Sigmoid colon (tissue), 7 donors: ENCODE measurements around the gene DPYSL4. TPM values are rescaled to one million over a fixed set of nuclear protein-coding genes. Genes with fewer than 3 reads are reported as not detected.
A peak's percentile ranks its signal among the peaks of the same experiment; 100 is the strongest.

Experiments used
- DNase-seq: peaks from one replicate; pipeline ENCODE4 v3.0.0-alpha.2; 2019
- H3K27ac ChIP-seq, 4 donors: fragments of 200-600 bp; sonication (generic); one replicate each; pipeline ENCODE4 v1.5.1; 2016 to 2019; ENCODE audit warnings: mild to moderate bottlenecking in 1 of 4
- H3K27me3 ChIP-seq, 3 donors: fragments of 200-600 bp; sonication (generic); one replicate each; pipeline ENCODE4 v1.5.1; 2019; ENCODE audit warnings: mild to moderate bottlenecking in 1 of 3
- H3K36me3 ChIP-seq, 4 donors: fragments of 200-600 bp; sonication (generic); one replicate each; pipeline ENCODE4 v1.5.1; 2016 to 2019
- H3K4me1 ChIP-seq, 4 donors: fragments of 200-600 bp; sonication (generic); one replicate each; pipeline ENCODE4 v1.5.1; 2017 to 2019
- H3K4me3 ChIP-seq, 4 donors: fragments of 200-600 bp; sonication (generic); one replicate each; pipeline ENCODE4 v1.5.1; 2017 to 2019; ENCODE audit warnings: mild to moderate bottlenecking in 2 of 4, moderate library complexity in 1 of 4
- H3K9me3 ChIP-seq, 4 donors: fragments of 200-600 bp in 3 of 4; sonication (generic) in 3 of 4; one replicate each; pipeline versions ENCODE4 v1.5.1 to v1.6.1; 2013 to 2019
- EP300 ChIP-seq, 4 donors: sonication (generic); formaldehyde crosslinking; IDR thresholded peaks; one replicate each; pipeline ENCODE4 v1.6.1; 2017; ENCODE audit warnings: antibody characterized with exemption in 4 of 4
- POLR2A ChIP-seq, 2 donors: fragments of 450-650 bp; IDR thresholded peaks; one replicate each; pipeline ENCODE4 v1.6.1; 2016; ENCODE audit warnings: antibody characterized with exemption in 2 of 2, mild to moderate bottlenecking in 2 of 2, moderate library complexity in 2 of 2
- POLR2AphosphoS5 ChIP-seq, 4 donors: sonication (generic); formaldehyde crosslinking; IDR thresholded peaks; one replicate each; pipeline ENCODE4 v1.6.1; 2017; ENCODE audit warnings: antibody characterized with exemption in 4 of 4
- WGBS, 2 donors: extraction: QIAGEN DNeasy Blood & Tissue Kit; methylation state at CpG; one replicate each; pipeline ENCODE4 v1.1.7; 2013; 5-methylcytosine and 5-hydroxymethylcytosine counted together
- intact Hi-C: fragments of 100-400 bp; cut with DNase I; formaldehyde crosslinking; loops from one replicate; pipeline ENCODE4 v1.15.1; 2023
- polyA plus RNA-seq, 3 donors: library from polyadenylated mRNA; stranded (reverse); fragments of 200-250 nt; gene quantifications; one replicate each; pipeline ENCODE4 v1.2.3, GENCODE V29; 2013
- total RNA-seq, 4 donors: library from RNA; depleted of rRNA; stranded (reverse); fragments of >200 nt; gene quantifications; one replicate each; pipeline ENCODE4 v1.1.0, GENCODE V29; 2016
- TF ChIP-seq, protein P1 (sequence below), 4 experiments: fragments of 450-650 bp in 3 of 4; fragments of 200-600 bp in 1 of 4; IDR thresholded peaks; one replicate each; pipeline ENCODE4 v1.5.1; 2016 to 2019; ENCODE audit warnings: antibody characterized with exemption in 4 of 4, mild to moderate bottlenecking in 3 of 4, moderate library complexity in 2 of 4
- donor health status: healthy with polysubstance abuse.
- donor health status: Bipolar disorder and iron deficiency.
- donor health status: healthy.

The DPYSL4 gene
- total and polyA plus RNA-seq, 7 donors = under 0.01 to 1.9 (median 0.63) TPM; not detected in 1

DNA sequence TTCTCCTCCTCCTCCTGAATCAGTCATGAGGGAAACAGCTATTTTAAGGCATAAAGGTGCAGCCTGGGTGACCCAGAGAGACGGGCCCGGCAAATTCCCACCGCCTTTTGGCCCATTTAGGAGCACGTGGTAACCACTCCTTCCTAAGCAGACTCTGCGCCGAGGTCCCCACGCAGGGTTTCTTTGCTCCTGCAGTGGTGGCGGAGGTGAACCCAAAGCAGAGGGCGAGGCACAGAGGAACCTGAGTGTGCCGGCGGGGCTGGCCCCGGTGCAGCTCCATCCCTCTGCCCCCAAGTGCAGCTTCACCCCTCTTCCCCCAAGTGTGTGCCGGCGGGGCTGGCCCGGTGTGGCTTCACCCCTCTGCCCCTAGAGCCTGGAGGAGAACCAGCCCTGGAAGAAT lies 50.6 kb downstream of the DPYSL4 start:
- no peaks in the 10 kb centered on the region for H3K36me3 ChIP-seq
- no peak overlapping the region for H3K4me3 ChIP-seq
- intact Hi-C loops = no loop called here
- DNase-seq = no peak
- no peaks in the 10 kb centered on the region for H3K9me3 ChIP-seq
- no peaks in the 10 kb centered on the region for H3K27me3 ChIP-seq
- peaks cover 0 to 10% (median 0%) of the 10 kb centered on the region in 4 donors for H3K4me1 ChIP-seq
- no peak overlapping the region for H3K27ac ChIP-seq
- TF ChIP-seq, protein P1, sequence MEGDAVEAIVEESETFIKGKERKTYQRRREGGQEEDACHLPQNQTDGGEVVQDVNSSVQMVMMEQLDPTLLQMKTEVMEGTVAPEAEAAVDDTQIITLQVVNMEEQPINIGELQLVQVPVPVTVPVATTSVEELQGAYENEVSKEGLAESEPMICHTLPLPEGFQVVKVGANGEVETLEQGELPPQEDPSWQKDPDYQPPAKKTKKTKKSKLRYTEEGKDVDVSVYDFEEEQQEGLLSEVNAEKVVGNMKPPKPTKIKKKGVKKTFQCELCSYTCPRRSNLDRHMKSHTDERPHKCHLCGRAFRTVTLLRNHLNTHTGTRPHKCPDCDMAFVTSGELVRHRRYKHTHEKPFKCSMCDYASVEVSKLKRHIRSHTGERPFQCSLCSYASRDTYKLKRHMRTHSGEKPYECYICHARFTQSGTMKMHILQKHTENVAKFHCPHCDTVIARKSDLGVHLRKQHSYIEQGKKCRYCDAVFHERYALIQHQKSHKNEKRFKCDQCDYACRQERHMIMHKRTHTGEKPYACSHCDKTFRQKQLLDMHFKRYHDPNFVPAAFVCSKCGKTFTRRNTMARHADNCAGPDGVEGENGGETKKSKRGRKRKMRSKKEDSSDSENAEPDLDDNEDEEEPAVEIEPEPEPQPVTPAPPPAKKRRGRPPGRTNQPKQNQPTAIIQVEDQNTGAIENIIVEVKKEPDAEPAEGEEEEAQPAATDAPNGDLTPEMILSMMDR (IDR thresholded peaks at IDR 0.05) = no peak
- no peak for TF ChIP-seq EP300 (IDR thresholded peaks at IDR 0.05)
- 90 to 92% methylated on average over 15 of the region's 15 CpGs for WGBS, 2 donors

DNA sequence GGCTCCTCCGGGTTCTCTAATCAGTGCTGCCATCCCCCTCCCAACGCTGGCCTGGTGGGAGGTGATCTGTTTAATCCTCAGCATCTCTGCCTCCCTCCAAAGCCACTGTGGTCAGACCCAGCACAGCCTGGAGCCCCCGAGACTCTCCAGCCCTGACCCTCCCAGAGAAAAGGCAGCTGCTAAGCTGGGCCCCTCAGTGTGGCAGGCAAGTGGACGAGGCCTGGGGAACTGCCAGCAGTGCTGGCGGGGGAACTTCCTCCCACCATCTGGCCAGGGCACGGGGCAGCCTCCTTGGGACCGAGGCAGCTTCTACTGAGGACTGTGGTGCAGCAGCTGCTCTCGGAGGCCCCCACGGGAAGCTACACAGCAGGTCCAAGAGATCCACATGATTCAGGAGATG lies 51.1 kb downstream of the DPYSL4 start:
- intact Hi-C loops = no loop called here
- 55 to 69% methylated on average over 9 of the region's 9 CpGs for WGBS, 2 donors

DNA sequence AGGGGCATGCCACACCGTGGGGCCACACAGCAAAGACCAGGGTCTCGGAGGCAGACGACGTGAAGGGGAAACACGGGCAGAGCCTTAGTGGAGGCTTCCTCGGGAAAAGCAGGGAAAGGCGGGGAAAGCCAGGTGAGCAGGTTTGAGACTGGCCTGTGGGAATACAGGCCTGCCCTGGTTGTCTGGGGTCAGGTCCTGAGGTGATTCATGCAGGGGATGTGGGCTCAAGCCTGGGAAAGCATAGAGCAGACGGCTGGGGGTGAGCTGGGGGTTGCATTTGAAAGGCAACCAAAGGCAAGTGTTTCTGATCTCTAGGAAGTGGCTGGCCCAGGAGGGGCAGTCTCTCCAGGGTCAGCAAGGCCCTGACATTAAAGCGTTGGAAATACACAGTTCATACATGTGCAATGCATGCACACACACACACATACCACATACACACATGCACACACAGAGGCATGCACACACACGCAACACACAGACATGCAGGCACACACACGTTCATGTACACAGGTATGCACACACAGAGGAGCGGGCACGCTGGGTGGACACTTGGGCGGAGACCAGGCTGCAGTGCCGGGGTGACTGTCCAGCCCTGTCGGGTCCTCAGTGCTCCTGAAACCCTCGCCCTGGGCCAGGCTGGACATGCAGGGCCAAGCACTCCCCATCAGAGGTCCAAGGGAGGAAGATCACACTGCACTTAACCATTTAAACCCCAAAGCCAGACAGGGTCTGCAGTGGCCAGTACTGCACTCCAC lies 51.8 kb downstream of the DPYSL4 start:
- 89 to 91% methylated on average over 17 of the region's 17 CpGs for WGBS, 2 donors
- Histone ChIP-seq H3K4me1 (peaks cover 0 to 10% (median 0%) of the 10 kb centered on the region in 4 donors), H3K4me3 (no peak overlapping the region), H3K27ac (no peak overlapping the region), H3K27me3 (no peaks in the 10 kb centered on the region), H3K9me3 (no peaks in the 10 kb centered on the region), H3K36me3 (no peaks in the 10 kb centered on the region)
- intact Hi-C loops = no loop called here
- TF ChIP-seq POLR2AphosphoS5 (IDR thresholded peaks at IDR 0.05) (no peak), EP300 (IDR thresholded peaks at IDR 0.05) (no peak), POLR2A (IDR thresholded peaks at IDR 0.05) (no peak)
- TF ChIP-seq, protein P1 (IDR thresholded peaks at IDR 0.05) = no peak
- no peak for DNase-seq

More for the DNA sequence above, 51.1 kb downstream of the DPYSL4 start:
- peaks cover 0 to 10% (median 0%) of the 10 kb centered on the region in 4 donors for H3K4me1 ChIP-seq
- H3K36me3 ChIP-seq = no peaks in the 10 kb centered on the region
- no peak for DNase-seq
- H3K27ac ChIP-seq = no peak overlapping the region
- TF ChIP-seq EP300 (IDR thresholded peaks at IDR 0.05) (no peak), POLR2A (IDR thresholded peaks at IDR 0.05) (no peak), POLR2AphosphoS5 (IDR thresholded peaks at IDR 0.05) (no peak)
- TF ChIP-seq, protein P1 (IDR thresholded peaks at IDR 0.05) = no peak
- no peak overlapping the region for H3K4me3 ChIP-seq
- H3K27me3 ChIP-seq = no peaks in the 10 kb centered on the region
- H3K9me3 ChIP-seq = no peaks in the 10 kb centered on the region

DNA sequence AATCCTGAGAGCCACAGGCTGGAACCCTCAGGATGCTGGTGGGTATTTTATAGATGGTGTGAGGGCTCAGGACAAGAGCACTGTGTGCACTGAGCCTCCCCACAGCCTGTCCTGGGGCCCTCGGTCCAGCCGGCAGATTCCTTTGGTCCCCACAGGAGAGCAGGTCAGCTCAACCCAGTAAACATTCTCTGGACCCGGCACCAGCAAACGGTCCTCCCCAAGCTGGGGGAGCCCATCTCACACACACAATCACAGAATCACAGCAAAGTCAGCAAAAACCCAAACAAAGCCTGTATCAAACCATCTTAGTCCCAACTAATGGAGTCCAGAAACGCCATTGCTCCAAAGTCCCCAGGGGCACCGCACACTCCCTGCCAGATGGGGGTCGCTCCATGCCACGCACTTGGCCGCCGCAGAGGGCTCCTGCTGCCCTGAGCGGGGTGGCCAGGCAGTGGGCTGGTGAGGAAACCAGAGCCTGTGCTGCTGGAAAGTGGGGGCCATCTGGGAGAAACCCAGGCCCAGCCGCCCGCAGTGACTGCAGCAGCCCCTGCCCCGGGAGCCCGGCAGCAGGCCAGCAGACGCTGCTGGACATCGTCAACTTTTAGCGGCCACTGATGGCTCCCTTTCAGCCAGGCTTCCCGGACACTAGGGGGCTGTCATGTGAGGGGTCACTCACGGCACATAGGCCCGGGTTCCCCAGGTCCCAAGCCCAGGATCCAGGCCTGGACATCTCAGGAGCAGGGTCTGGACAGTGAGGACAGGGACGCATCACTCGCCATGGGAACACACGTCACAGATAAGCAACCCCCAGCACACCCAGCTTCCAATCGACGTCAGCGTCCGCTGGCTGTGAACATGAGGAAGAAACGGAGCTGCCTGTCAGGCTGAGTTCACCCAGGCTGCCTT lies 52.6 kb downstream of the DPYSL4 start:
- Histone ChIP-seq H3K27ac (no peak overlapping the region), H3K4me3 (no peak overlapping the region), H3K4me1 (peaks cover 0 to 10% (median 0%) of the 10 kb centered on the region in 4 donors), H3K9me3 (no peaks in the 10 kb centered on the region), H3K36me3 (no peaks in the 10 kb centered on the region), H3K27me3 (no peaks in the 10 kb centered on the region)
- DNase-seq = no peak
- intact Hi-C loops = no loop called here
- 82 to 86% methylated on average over 29 of the region's 29 CpGs for WGBS, 2 donors
- TF ChIP-seq, protein P1 (IDR thresholded peaks at IDR 0.05) = no peak
- peak in 1 of 4 donors; percentile 40 for TF ChIP-seq POLR2AphosphoS5 (IDR thresholded peaks at IDR 0.05)
- peak in 1 of 4 donors; percentile 24 for TF ChIP-seq EP300 (IDR thresholded peaks at IDR 0.05)
